ENCODE data around the gene CDH3.

The CDH3 gene

GRCh38 chr16:68655806-68656205 lies 10.7 kb downstream of the CDH3 start:
- DNase-seq: no peak

GRCh38 chr16:68656751-68657150 lies 11.6 kb downstream of the CDH3 start:
- no peak for DNase-seq

- DNase-seq: no peak
These were observed 13.3 kb downstream of the CDH3 start for GRCh38 chr16:68658341-68658973.

- DNase-seq: no peak
These were observed 13.9 kb downstream of the CDH3 start for GRCh38 chr16:68658974-68659360.

GRCh38 chr16:68659412-68660358 lies 14.6 kb downstream of the CDH3 start:
- no peak for DNase-seq

GRCh38 chr16:68660359-68660795 lies 15.3 kb downstream of the CDH3 start:
- no peak for DNase-seq

GRCh38 chr16:68662035-68662434 lies 16.9 kb downstream of the CDH3 start:
- DNase-seq: no peak

GRCh38 chr16:68664297-68664696 lies 19.2 kb downstream of the CDH3 start:
- no peak for DNase-seq

GRCh38 chr16:68665501-68665900 lies 20.4 kb downstream of the CDH3 start:
- DNase-seq: no peak

GRCh38 chr16:68668266-68668665 lies 23.2 kb downstream of the CDH3 start:
- no peak for DNase-seq

- DNase-seq: no peak
These were observed 31.2 kb downstream of the CDH3 start for GRCh38 chr16:68676113-68676860.

- DNase-seq: no peak
These were observed 35.9 kb downstream of the CDH3 start for GRCh38 chr16:68681038-68681437.

- DNase-seq: no peak
These were observed 40.8 kb downstream of the CDH3 start for GRCh38 chr16:68685685-68686478.

GRCh38 chr16:68686905-68687304 lies 41.8 kb downstream of the CDH3 start:
- DNase-seq: no peak

GRCh38 chr16:68689921-68690320 lies 44.8 kb downstream of the CDH3 start:
- no peak for DNase-seq

GRCh38 chr16:68695575-68695974 lies 50.5 kb downstream of the CDH3 start:
- DNase-seq: no peak

- DNase-seq: no peak
These were observed 51.4 kb downstream of the CDH3 start for GRCh38 chr16:68696514-68696913.

- DNase-seq: no peak
These were observed 53.0 kb downstream of the CDH3 start for GRCh38 chr16:68698091-68698490.

GRCh38 chr16:68700120-68700519 lies 55.0 kb downstream of the CDH3 start:
- DNase-seq: no peak

- no peak for DNase-seq
These were observed 55.7 kb downstream of the CDH3 start for GRCh38 chr16:68700831-68701230.

- DNase-seq: peak; percentile 48
These were observed 59.2 kb downstream of the CDH3 start for GRCh38 chr16:68704232-68704867.
